SK-N-SH (cell line): ENCODE measurements around the gene NAT8L. TPM values are rescaled to one million over a fixed set of nuclear protein-coding genes. Genes with fewer than 3 reads are reported as not detected.
"Not testable (repeated sequence)": the region's sequence is repeated elsewhere in the genome, so short reads cannot be mapped to it uniquely, and the experiment has no call there.

Source experiments
- CTCF ChIA-PET: fragments of 300-600, 350-600 bp; formaldehyde crosslinking; extraction: SDS; loops from one replicate; lab custom pipeline; 2021; lab: Yijun Ruan, JAX
- POLR2A ChIA-PET: fragments of 350-600 bp; sonication (Branson Sonifier 250); formaldehyde crosslinking; extraction: SDS; loops from one replicate; lab custom pipeline; 2020; ENCODE audit warnings: antibody characterized with exemption, inconsistent platforms; lab: Yijun Ruan, JAX
- DNase-seq: peaks from one replicate; pipeline ENCODE4 v3.0.0; 2012
- H2AFZ ChIP-seq: fragments of 200-600 bp; sonication (generic); 2 replicates; pipeline ENCODE4 v1.8.1; 2016; ENCODE audit warnings: antibody characterized with exemption, mild to moderate bottlenecking, low read depth
- H3F3A ChIP-seq: fragments of 200-600 bp; sonication (generic); replicated peaks from 2 replicates; pipeline ENCODE3; 2016; ENCODE audit warnings: antibody characterized with exemption, mild to moderate bottlenecking; ENCODE audit not compliant: insufficient read depth
- H3K27ac ChIP-seq, 2 experiments: fragments of 200-500 bp in 1 of 2; fragments of 200-600 bp in 1 of 2; sonication (Bioruptor generic) in 1 of 2; sonication (generic), shearing (Covaris generic) in 1 of 2; 2 replicates each; pipeline versions ENCODE4 v1.5.1 to v1.6.1; 2014 to 2016; ENCODE audit warnings: low read depth in 2 of 2, inconsistent platforms in 1 of 2, low read length in 1 of 2, mild to moderate bottlenecking in 1 of 2, mixed read lengths in 1 of 2
- H3K27me3 ChIP-seq: fragments of 200-600 bp; sonication (generic), shearing (Covaris generic); 2 replicates; pipeline ENCODE4 v1.6.1; 2016; ENCODE audit warnings: mixed run types; ENCODE audit not compliant: insufficient read depth
- H3K36me3 ChIP-seq, 2 experiments: fragments of 200-500 bp in 1 of 2; fragments of 200-600 bp in 1 of 2; sonication (Bioruptor generic) in 1 of 2; sonication (generic) in 1 of 2; replicated peaks in 1 of 2; 2 replicates each; pipeline versions ENCODE3 to v1.5.1; 2014 to 2016; ENCODE audit warnings: low read length in 1 of 2, mild to moderate bottlenecking in 1 of 2; ENCODE audit not compliant: insufficient read depth in 2 of 2, control insufficient read depth in 1 of 2
- H3K4me1 ChIP-seq, 2 experiments: fragments of 200-500 bp in 1 of 2; fragments of 200-600 bp in 1 of 2; sonication (Bioruptor generic) in 1 of 2; sonication (generic), shearing (Covaris generic) in 1 of 2; 2 replicates each; pipeline versions ENCODE4 v1.5.1 to v1.6.1; 2014 to 2016; ENCODE audit warnings: low read depth in 1 of 2, low read length in 1 of 2, mixed run types in 1 of 2; ENCODE audit not compliant: insufficient read depth in 2 of 2, control insufficient read depth in 1 of 2
- H3K4me2 ChIP-seq: fragments of 200-600 bp; sonication (generic), shearing (Covaris generic); 2 replicates; pipeline ENCODE4 v1.6.1; 2017; ENCODE audit warnings: mixed run types
- H3K4me3 ChIP-seq, 2 experiments: fragments of 200-500 bp in 1 of 2; fragments of 200-600 bp in 1 of 2; sonication (Bioruptor generic) in 1 of 2; sonication (generic), shearing (Covaris generic) in 1 of 2; 2 replicates each; pipeline versions ENCODE4 v1.5.1 to v1.8.1; 2014 to 2016; ENCODE audit warnings: low read depth in 2 of 2, inconsistent platforms in 1 of 2, low read length in 1 of 2, mild to moderate bottlenecking in 1 of 2, mixed read lengths in 1 of 2, moderate library complexity in 1 of 2
- H3K79me2 ChIP-seq: fragments of 200-600 bp; sonication (generic); 2 replicates; pipeline ENCODE4 v1.8.1; 2017; ENCODE audit warnings: mild to moderate bottlenecking; ENCODE audit not compliant: insufficient read depth
- H3K9ac ChIP-seq: fragments of 200-600 bp; sonication (generic); 2 replicates; pipeline ENCODE4 v1.6.1; 2017; ENCODE audit warnings: mixed run types
- H3K9me2 ChIP-seq: fragments of 200-600 bp; sonication (generic); 2 replicates; pipeline ENCODE4 v1.6.1; 2017; ENCODE audit warnings: mixed run types
- H3K9me3 ChIP-seq: fragments of 200-600 bp; sonication (generic); 2 replicates; pipeline ENCODE4 v1.6.1; 2017; ENCODE audit warnings: mixed run types, mild to moderate bottlenecking, moderate library complexity
- H4K20me1 ChIP-seq: fragments of 200-600 bp; sonication (generic); 2 replicates; pipeline ENCODE4 v1.6.1; 2017; ENCODE audit warnings: mild to moderate bottlenecking, mixed run types; ENCODE audit not compliant: insufficient read depth
- ELF1 ChIP-seq: IDR thresholded peaks from 2 replicates; pipeline ENCODE4 v1.4.0; 2012
- EP300 ChIP-seq, 2 experiments: IDR thresholded peaks; 2 replicates each; pipeline versions ENCODE4 v1.4.0 to v1.6.1; 2012; ENCODE audit warnings: borderline replicate concordance in 1 of 2, low read depth in 1 of 2, low read length in 1 of 2
- EZH2phosphoT487 ChIP-seq: fragments of 200-600 bp; sonication (generic); IDR thresholded peaks from 2 replicates; pipeline ENCODE4 v1.6.1; 2017; ENCODE audit warnings: low read depth, mixed run types, mild to moderate bottlenecking, antibody characterized with exemption, moderate library complexity, borderline replicate concordance
- FOSL2 ChIP-seq: IDR thresholded peaks from 2 replicates; pipeline ENCODE4 v1.4.0; 2012; ENCODE audit warnings: low read depth, mild to moderate bottlenecking, moderate library complexity, borderline replicate concordance
- FOXJ3 ChIP-seq: sonication (generic); formaldehyde crosslinking; IDR thresholded peaks from 2 replicates; pipeline ENCODE4 v1.5.1; 2020; ENCODE audit warnings: mild to moderate bottlenecking, missing genetic modification reagents
- JUND ChIP-seq: IDR thresholded peaks from 2 replicates; pipeline ENCODE4 v1.4.0; 2012
- MAX ChIP-seq: IDR thresholded peaks from 2 replicates; pipeline ENCODE4 v1.4.0; 2012; ENCODE audit warnings: low read depth
- MEF2A ChIP-seq: IDR thresholded peaks from 2 replicates; pipeline ENCODE4 v1.4.0; 2012; ENCODE audit warnings: low read depth, borderline replicate concordance
- NRF1 ChIP-seq: IDR thresholded peaks from 2 replicates; pipeline ENCODE4 v1.6.1; 2012; ENCODE audit warnings: low read depth, mild to moderate bottlenecking, low read length
- RAD21 ChIP-seq: IDR thresholded peaks from 2 replicates; pipeline ENCODE4 v1.6.1; 2012; ENCODE audit warnings: mild to moderate bottlenecking, low read length
- RFX5 ChIP-seq: IDR thresholded peaks from 2 replicates; pipeline ENCODE4 v1.6.1; 2012; ENCODE audit warnings: mild to moderate bottlenecking, improper control_type of control experiment, low read length
- RXRA ChIP-seq: IDR thresholded peaks from 2 replicates; pipeline ENCODE4 v1.4.0; 2012; ENCODE audit warnings: low read depth, mild to moderate bottlenecking, borderline replicate concordance
- SIN3A ChIP-seq: IDR thresholded peaks from 2 replicates; pipeline ENCODE4 v1.6.1; 2012; ENCODE audit warnings: low read depth, mild to moderate bottlenecking, low read length, moderate library complexity, borderline replicate concordance
- TCF12 ChIP-seq: IDR thresholded peaks from 2 replicates; pipeline ENCODE4 v1.4.0; 2012
- USF1 ChIP-seq: IDR thresholded peaks from 2 replicates; pipeline ENCODE4 v1.4.0; 2012; ENCODE audit warnings: low read depth, borderline replicate concordance
- USF2 ChIP-seq: fragments of 150-350 bp; IDR thresholded peaks from 2 replicates; pipeline ENCODE4 v1.6.1; 2017; ENCODE audit warnings: antibody characterized with exemption, low read length, low read depth, borderline replicate concordance
- YY1 ChIP-seq: IDR thresholded peaks from 2 replicates; pipeline ENCODE4 v1.4.0; 2012; ENCODE audit warnings: low read depth, mild to moderate bottlenecking
- WGBS: methylation state at CpG from one replicate; pipeline ENCODE4 v1.1.6; 2017; ENCODE audit warnings: low lambda C conversion rate; 5-methylcytosine and 5-hydroxymethylcytosine counted together
- polyA plus RNA-seq, 3 experiments: library from polyadenylated mRNA; depleted of rRNA; stranded (reverse); fragments of >200 nt; gene quantifications; 2 replicates each; pipeline ENCODE4 v1.2.3, GENCODE V29; 2012

Gene NAT8L
- polyA plus RNA-seq, 1 of the 3 experiments (the other 2 are of a cell fraction): 0.43 TPM

- Histone ChIP-seq H2AFZ (no peak overlapping the region), H4K20me1 (peaks cover 14% of the 10 kb centered on the region), H3K4me1 (peaks cover 5 to 7% of the 10 kb centered on the region in 2 experiments; a peak in 1 of 4 replicates), H3K4me2 (no peak overlapping the region), H3K27ac (no peak overlapping the region), H3K27me3 (no peaks in the 10 kb centered on the region), H3K4me3 (no peak overlapping the region), H3K36me3 (no peaks in the 10 kb centered on the region), H3K9ac (no peak overlapping the region), H3F3A (peaks cover 16% of the 10 kb centered on the region), H3K9me3 (no peaks in the 10 kb centered on the region), H3K9me2 (no peaks in the 10 kb centered on the region), H3K79me2 (peaks cover 22% of the 10 kb centered on the region)
- DNase-seq: no peak
- ChIA-PET CTCF (no interaction called here), POLR2A (interaction anchor here (0.6 kb wide), 1 partner anchor 25 kb away, joined by 4 read pairs; no protein-coding TSS in a partner anchor)
- WGBS: 95% methylated on average over 3 of the region's 3 CpGs
- TF ChIP-seq EP300 (IDR thresholded peaks at IDR 0.05; ENCODE audit: borderline replicate concordance in 1 of 2, low read depth in 1 of 2, low read length in 1 of 2) (no peak), RAD21 (no peak), USF2 (no peak), FOXJ3 (no peak), USF1 (no peak), YY1 (no peak), RXRA (no peak), MEF2A (no peak), RFX5 (no peak), TCF12 (no peak), ELF1 (no peak), MAX (no peak), FOSL2 (no peak)
Measured at GRCh38 chr4:2011583-2011982, 47.5 kb upstream of the NAT8L start.

GRCh38 chr4:2015008-2015407 is 44.1 kb upstream of the NAT8L start:
- Histone ChIP-seq H3K9me3 (no peaks in the 10 kb centered on the region), H4K20me1 (no peaks in the 10 kb centered on the region), H3K9me2 (no peaks in the 10 kb centered on the region), H3K27ac (no peak overlapping the region), H3K4me1 (0 out of 4 replicates have a peak, but pooled peaks cover 0 to 1% of the 10 kb centered on the region in 2 experiments), H3F3A (peaks cover 9% of the 10 kb centered on the region), H3K4me2 (no peak overlapping the region), H3K27me3 (no peaks in the 10 kb centered on the region), H2AFZ (no peak overlapping the region), H3K79me2 (no peaks in the 10 kb centered on the region), H3K4me3 (no peak overlapping the region), H3K36me3 (no peaks in the 10 kb centered on the region), H3K9ac (no peak overlapping the region)
- ChIA-PET CTCF (no interaction called here), POLR2A (no interaction called here)
- TF ChIP-seq NRF1 (no peak), EZH2phosphoT487 (no peak), JUND (no peak), SIN3A (no peak)
- 80% methylated on average over 4 of the region's 4 CpGs for WGBS
- no peak for DNase-seq

- DNase-seq, H3K27me3 ChIP-seq, H3K9me3 ChIP-seq, POLR2A ChIA-PET, H3K4me1 ChIP-seq, H3K9ac ChIP-seq, H3K4me3 ChIP-seq, H2AFZ ChIP-seq, H4K20me1 ChIP-seq, H3K79me2 ChIP-seq, H3K4me2 ChIP-seq, H3K36me3 ChIP-seq, H3K27ac ChIP-seq, H3F3A ChIP-seq, H3K9me2 ChIP-seq: not testable (repeated sequence)
- 79% methylated on average over 15 of the region's 15 CpGs for WGBS
- CTCF ChIA-PET: interaction anchor here (0.6 to 1.1 kb wide), 2 partner anchors 32 to 122 kb away, joined by 3 read pairs; no protein-coding TSS in a partner anchor
Measured at GRCh38 chr4:2021358-2022018, 37.6 kb upstream of the NAT8L start.
